Thyroid gland (tissue), 4 donors: ENCODE data around the gene LAMP1.

ENCODE experiments used
- POLR2A ChIP-seq, 2 donors: fragments of 450-650 bp; IDR thresholded peaks; one replicate each; pipeline ENCODE4 v1.6.1; 2017; ENCODE audit warnings: antibody characterized with exemption in 2 of 2, mild to moderate bottlenecking in 2 of 2, moderate library complexity in 1 of 2
- TF ChIP-seq, protein P1 (sequence below), 6 experiments: fragments of 200-600 bp in 3 of 6; fragments of 450-650 bp in 3 of 6; sonication (generic) in 3 of 6; IDR thresholded peaks; one replicate each; pipeline ENCODE4 v1.5.1; 2016 to 2019; ENCODE audit warnings: antibody characterized with exemption in 6 of 6, mild to moderate bottlenecking in 2 of 6, inconsistent platforms in 1 of 6, moderate library complexity in 1 of 6

DNA sequence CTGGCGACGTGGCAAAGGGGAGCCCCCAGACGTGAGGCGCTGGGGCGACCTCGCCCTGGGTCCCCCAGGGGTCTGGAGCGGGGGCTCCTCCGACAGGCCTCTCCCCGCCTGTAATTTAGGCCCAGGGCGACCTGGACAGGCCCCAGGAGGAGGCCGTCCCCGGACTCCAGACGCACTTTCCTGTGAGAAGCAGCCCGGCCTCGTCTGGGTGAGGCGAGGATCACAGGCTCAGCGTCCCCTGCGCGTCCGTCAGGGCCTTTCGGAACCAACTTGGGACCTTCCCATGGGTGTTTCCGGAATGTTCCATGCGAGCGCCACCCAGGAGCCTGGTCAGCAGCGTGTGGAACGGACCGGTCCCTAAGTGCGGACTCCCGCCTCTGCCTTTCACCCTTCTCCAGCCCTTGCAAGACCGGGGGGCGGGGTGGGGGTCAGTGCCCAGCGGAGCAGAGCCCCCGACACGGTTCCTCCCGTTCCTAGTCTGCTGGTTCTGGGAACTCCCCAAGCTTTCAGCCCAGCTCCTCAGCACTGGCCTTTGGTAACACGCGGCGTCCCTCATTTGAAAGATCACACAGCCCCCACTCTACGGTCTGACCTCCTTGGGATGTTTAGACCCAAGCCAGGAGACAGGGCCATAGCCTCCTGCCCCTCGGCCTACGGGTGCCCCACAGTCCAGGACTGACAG is 68.0 kb downstream of the LAMP1 start:
- no peak for TF ChIP-seq POLR2A (IDR thresholded peaks at IDR 0.05)
- TF ChIP-seq, protein P1, sequence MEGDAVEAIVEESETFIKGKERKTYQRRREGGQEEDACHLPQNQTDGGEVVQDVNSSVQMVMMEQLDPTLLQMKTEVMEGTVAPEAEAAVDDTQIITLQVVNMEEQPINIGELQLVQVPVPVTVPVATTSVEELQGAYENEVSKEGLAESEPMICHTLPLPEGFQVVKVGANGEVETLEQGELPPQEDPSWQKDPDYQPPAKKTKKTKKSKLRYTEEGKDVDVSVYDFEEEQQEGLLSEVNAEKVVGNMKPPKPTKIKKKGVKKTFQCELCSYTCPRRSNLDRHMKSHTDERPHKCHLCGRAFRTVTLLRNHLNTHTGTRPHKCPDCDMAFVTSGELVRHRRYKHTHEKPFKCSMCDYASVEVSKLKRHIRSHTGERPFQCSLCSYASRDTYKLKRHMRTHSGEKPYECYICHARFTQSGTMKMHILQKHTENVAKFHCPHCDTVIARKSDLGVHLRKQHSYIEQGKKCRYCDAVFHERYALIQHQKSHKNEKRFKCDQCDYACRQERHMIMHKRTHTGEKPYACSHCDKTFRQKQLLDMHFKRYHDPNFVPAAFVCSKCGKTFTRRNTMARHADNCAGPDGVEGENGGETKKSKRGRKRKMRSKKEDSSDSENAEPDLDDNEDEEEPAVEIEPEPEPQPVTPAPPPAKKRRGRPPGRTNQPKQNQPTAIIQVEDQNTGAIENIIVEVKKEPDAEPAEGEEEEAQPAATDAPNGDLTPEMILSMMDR (IDR thresholded peaks at IDR 0.05) = no peak
